Mucosa of gallbladder (tissue), 1 donor: Measurements from ENCODE around the gene ARHGEF18. TPM values are rescaled to one million over a fixed set of nuclear protein-coding genes. Genes with fewer than 3 reads are reported as not detected.
"Not testable (repeated sequence)": the region's sequence is repeated elsewhere in the genome, so short reads cannot be mapped to it uniquely, and the experiment has no call there.

Experiments
- DNase-seq: peaks from one replicate; pipeline ENCODE4 v3.0.0-alpha.2; 2020; ENCODE audit warnings: low spot score
- total RNA-seq: library from RNA; stranded (reverse); gene quantifications from one replicate; pipeline ENCODE4 v1.2.1, GENCODE V29; 2021
- donor health status: DM: no; HTN: no; CAD: no.

Gene ARHGEF18
- total RNA-seq: 91.3 TPM

DNA sequence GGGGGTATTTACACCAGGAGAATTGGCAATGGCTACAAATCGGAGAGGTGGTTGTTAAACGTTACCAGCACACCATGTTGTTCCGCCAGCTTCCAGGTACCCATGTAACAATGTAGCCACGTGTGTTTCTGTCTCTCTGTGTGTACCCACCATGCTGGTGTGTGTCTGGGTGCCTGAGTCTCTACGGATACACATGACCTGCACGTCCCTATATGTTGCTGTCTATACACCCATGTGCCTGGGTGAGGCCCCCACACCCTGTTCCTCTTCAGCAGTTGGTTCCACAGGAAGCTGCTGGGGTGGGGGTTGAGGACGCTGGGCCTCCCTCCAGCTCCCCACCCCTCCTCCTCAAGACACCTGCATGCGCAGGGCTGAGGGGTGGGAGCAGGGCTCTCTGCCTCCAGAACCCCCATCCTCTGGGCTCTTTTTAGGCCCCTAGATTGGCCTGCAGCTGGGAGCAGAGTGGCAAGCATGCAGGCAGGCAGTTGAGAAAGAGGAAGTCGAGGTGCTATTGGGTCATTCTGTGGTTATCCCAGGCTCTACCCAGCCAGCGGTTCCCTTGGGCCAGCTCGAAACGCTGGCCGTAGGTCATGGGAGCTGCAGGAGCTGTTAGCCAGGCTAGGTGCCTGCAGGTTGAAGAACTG, at the start of gene ARHGEF18:
TSS of gene ARHGEF18 (plus strand) at position 351 of the 644 bp plus-strand sequence. CDS start 13,954 bp downstream, outside the sequence.
- no peak for DNase-seq

DNA sequence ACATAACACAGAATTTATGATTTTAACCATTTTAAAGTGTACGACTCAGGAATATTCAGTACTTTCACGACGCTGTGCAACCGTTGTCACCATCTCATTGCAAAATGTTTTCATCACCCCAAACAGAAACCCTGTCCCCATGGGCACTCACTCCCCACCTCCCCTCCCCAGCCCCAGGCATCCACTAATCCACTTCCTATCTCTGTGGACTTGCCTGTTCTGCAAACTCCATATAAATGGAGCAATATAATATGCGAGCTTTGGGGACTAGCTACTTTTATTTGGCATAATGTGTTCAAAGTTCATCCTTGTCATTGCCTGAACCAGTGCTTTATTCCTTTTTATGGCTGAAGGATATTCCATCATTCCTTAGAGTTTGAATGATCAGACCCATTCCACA, 47.2 kb upstream of the ARHGEF18 start:
- no peak for DNase-seq

GRCh38 chr19:7303470-7303869, 45.3 kb upstream of the ARHGEF18 start:
- DNase-seq: no peak

GRCh38 chr19:7304200-7304599, 44.5 kb upstream of the ARHGEF18 start:
- DNase-seq: no peak

GRCh38 chr19:7307590-7308218, 41.0 kb upstream of the ARHGEF18 start:
- DNase-seq: no peak

DNA sequence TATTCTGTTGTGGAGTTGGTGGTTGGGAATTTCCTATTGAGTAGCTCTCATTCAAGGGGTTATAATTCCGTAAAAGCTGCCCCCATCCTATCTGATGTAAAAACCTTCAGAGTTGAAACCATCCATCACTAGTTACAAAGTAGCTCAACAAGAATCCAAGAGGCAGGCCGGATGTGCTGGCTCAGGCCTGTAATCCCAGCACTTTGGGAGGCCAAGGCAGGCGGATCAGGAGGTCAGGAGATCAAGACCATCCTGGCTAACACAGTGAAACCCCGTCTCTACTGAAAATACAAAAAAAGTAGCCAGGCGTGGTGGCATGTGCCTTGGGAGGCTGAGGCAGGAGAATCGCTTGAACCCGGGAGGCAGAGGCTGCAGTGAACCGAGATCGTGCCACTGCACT, 40.4 kb upstream of the ARHGEF18 start:
- DNase-seq: not testable (repeated sequence)

DNA sequence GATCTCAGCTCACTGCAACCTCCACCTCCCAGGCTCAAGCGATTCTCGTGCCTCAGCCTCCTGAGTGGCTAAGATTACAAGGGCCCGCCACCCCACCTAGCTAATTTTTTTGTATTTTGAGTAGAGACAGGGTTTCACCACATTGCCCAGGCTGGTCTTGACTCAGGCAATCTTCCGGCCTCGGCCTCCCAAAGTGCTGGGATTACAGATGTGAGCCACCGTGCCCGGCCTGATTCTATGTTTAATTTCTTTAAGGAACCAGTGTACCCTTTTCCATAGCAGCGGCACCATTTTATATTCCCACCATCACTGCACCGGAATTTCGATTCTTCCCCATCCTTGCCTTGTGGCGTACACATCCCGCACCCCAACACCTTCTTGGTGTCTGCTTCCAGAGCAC, 36.8 kb upstream of the ARHGEF18 start:
- DNase-seq: no peak

- DNase-seq: no peak
These were observed 35.9 kb upstream of the ARHGEF18 start for GRCh38 chr19:7312816-7313215.

- DNase-seq: no peak
These were observed 30.6 kb upstream of the ARHGEF18 start for GRCh38 chr19:7318176-7318575.

DNA sequence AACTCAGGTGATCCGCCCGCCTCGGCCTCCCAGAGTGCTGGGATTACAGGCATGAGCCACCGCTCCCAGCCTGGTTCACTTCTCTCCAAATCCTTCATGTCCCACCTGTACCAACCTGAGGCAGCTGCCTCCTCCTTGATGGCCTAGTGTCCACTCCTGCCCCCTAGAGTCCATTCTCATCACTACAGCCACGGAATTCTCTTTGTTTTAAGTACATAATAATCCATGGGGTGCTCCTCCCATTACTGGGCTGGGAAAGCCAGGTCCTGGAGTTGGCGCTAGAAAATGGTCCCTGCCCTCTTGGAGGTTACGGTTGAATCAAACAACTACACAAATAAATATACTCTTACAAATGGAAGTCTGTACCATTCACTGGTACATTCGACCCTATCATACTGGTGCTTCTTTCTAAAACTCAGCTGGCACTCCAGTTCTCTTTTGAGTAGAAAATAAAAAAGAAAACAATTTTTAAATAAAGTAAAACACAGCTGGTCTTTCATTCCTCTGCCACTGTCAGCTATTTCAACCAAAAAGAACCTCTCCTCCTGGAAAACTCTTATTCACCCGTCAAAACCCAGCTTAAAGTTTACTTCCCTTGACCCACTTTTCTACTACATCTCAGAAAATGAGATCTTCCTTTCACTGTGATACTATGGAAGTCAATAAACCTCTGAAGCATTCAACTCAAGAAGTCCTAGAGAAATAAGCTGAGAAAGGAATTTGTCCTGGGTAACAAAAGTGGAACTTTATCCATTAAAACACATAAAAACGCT, 22.4 kb upstream of the ARHGEF18 start:
- DNase-seq: no peak

GRCh38 chr19:7327802-7328201, 20.9 kb upstream of the ARHGEF18 start:
- no peak for DNase-seq

DNA sequence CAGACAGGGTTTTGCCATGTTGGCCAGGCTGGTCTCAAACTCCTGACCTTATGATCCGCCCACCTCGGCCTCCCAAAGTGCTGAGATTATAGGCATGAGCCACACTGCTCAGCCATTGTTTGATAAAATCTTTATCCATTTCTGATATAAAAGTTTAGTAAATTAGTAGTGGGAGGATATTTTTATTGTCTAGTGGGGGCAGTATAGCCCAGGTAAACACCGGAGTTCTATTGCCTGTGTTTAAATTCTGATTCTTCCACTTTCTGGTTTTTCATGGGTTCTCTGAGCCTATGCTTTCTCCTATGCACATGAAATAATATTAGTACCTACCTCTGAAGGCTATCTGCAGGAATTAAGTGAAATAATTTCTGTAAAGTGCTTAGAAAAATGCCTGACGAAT, 20.1 kb upstream of the ARHGEF18 start:
- no peak for DNase-seq

DNA sequence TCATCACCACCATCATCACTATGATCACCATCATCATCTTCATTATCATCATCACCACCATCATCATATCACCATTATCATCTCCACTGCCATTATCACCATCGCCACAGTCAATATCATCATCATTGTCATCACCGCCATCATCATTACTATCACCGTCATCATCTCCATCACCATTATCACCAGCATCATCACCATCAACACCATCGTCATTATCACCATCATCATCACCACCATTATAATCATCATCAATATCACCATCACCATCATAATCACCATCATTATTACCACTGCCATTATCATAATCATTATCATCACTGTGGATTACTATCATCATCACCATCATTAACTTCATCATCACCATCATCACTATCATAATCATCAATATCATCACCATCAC, 17.3 kb upstream of the ARHGEF18 start:
- DNase-seq: no peak

DNA sequence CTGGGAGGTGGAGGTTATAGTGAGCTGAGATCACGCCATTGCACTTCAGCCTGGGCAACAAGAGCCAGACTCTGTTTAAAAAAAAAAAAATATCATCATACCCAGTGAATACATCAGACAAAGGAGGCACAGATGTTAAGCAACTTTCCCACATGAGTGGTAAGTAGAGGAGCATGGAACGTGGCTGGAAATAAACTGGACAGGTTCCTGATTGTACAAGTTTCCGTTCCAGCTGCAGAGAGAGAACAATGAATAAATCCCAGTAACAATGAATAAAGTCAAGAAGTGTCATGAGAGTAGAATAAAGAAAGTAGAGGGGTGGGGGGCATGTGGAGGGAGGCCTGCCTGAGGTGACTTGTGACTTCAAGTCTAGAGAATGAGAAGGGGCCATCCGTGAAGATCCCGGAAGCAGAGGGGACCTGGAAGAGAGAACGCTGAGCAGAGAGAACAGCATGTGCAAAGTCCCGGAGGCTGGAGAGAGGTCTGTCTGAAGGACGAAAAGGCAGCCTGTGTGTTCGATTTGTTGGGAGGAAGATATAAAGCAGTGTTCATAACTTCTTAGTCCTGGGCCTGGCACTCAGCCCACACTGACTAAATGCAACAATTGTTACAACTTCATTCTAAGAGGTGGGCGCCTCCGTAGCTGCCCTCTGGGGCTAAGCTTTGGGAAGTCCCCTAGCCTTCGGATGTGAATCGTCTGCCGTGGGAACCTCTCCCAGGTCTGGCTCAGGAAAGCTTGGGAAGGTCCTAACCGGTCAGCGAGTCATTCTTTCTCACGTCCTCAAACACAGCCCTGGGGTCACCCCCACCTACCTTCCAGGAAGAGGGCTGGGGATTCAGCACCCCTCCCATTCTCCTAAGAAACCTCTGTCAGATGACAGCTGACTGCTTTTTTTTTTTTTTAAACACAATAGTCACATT, 15.3 kb upstream of the ARHGEF18 start:
- DNase-seq: no peak

DNA sequence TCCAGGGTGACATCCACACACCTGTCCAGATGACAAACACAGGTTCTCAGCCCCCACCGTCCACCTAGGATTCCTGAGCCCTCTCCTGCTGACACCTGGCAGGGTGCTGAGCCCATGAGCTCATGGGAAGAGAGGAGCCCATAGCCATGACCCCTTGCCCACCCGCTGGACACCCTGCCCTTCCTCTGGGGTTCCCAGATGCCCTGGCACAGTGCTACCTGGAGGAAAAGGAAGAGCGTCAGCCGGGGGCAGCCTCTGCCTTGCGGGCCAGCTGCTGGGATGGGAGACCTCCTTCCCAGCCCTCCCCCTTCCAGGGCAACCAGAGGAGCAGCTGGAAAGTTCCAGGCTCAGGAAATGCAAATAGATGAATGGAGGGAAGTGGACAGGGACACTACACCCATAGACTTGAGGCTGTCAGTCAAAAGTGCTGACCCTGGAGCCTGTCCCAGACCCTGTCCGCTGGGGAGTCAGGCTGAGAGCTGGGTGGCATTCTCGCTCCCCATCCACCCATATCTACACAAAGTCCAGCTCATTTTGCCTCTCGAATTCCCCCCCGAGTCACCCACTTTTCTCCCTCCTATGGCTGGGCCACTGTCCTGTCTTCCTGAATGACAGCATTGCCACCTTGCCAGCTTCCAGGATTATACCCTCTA, 12.3 kb upstream of the ARHGEF18 start:
- DNase-seq: no peak

DNA sequence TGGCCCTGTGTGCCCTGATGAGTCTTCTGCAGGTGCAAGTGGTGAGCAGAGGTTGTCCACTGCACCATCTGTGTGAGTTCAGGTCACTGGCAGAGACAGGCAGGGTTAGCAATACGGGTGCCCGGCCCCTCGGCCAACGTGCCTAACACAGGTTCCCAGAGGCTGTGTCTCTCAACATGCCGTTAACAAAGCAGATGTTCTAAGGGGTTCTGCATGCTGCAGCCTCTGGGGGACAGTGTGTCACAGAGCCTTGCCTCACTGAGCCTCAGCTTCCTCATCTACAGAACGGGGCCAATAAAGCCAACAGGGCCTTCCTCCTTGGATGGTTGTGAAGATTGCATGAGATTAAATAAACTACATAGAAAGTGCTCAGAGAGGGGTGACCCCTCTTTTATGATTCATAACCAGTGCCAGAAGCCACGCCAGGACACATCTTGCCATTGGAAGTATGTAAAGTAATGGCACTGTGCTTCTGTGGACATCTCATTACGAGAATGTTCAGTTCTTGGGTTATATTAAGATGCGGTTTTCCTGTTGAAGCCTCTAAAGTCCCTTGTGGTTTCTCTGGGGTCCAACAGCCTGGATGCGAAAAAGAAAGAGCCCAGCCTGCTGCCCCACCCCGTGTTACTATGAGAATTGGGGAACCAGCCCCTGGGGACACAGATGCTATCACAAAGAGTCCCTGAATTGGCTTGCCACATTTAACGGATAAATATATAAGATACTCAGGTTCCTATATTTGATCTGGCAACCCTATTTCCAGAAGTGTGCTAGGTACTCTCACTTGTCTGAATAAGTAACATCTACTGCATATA, 11.2 kb upstream of the ARHGEF18 start:
- DNase-seq: no peak

- DNase-seq: peak; percentile 82
These were observed 7.5 kb upstream of the ARHGEF18 start for GRCh38 chr19:7340959-7341837.

DNA sequence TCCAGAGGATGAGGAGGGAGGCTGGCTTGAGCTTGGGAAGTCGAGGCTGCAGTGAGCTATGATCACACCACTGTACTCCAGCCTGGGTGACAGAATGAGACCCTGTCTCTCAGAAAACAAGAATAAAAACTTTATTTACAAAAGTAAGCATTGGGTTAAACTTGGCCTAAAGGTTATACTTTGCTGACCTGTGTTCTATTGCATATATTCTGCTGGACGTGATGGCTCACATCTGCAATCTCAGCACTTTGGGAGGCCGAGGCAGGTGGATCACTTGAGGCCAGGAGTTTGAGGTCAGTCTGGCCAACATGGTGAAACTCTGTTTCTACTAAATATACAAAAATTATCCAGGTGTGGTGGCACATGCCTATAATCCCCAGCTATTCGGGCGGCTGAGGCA, 6.6 kb upstream of the ARHGEF18 start:
- no peak for DNase-seq

GRCh38 chr19:7346488-7346971, 2.2 kb upstream of the ARHGEF18 start:
- DNase-seq: no peak
